Measurements from ENCODE around the gene SPATS1.
"Not testable (repeated sequence)": the region's sequence is repeated elsewhere in the genome, so short reads cannot be mapped to it uniquely, and the experiment has no call there.

The SPATS1 gene

DNA sequence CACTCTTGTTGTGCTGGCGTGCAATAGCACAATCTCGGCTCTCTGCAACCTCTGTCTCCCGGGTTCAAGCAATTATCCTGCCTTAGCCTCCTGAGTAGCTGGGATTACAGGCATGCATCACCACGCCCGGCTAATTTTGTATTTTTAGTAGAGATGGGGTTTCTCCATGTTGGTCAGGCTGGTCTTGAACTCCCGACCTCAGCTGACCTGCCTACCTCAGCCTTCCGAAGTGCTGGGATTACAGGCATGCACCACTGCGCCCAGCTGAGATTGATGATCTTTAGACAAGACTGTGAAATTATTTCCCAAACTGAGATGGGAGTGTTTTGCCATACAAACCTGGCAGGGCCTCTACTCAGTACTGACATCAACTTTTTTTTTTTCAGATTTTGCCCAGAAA lies 27.8 kb upstream of the SPATS1 start:
- not testable (repeated sequence) for H3K9me3 ChIP-seq (ENCODE audit: control insufficient read depth, low read length); H3K4me1 ChIP-seq (ENCODE audit: control insufficient read depth, insufficient read depth, low read length); H3K9ac ChIP-seq (ENCODE audit: low read length); H3K27me3 ChIP-seq (ENCODE audit: control insufficient read depth, insufficient read depth, low read length); H3K36me3 ChIP-seq (ENCODE audit: control insufficient read depth, insufficient read depth, low read length); H3K4me3 ChIP-seq (ENCODE audit: low read length)

DNA sequence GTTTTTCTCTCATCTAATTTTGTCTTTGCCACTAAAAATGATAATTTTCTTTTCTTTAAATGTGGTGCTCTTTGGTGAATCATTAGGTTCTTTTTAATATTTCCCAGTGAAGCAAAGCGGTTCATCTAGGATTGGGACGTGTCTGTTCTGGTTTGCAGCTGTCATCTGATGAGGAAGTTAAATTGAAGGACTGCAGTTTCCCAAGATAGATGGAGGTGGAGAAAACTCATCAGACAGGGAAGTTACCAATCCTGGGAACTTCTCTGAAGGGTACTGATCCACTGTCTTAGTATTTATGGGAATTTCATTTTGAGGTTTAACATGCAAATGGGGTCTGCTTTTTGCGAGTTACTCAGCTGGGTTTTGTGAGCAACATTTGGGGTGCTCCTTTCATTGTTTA lies 26.9 kb upstream of the SPATS1 start:
- H3K4me1 ChIP-seq (ENCODE audit: control insufficient read depth, insufficient read depth, low read length) = peaks cover 6% of the 10 kb centered on the region
- H3K9ac ChIP-seq (ENCODE audit: low read length) = no peak overlapping the region
- H3K36me3 ChIP-seq (ENCODE audit: control insufficient read depth, insufficient read depth, low read length) = no peaks in the 10 kb centered on the region

DNA sequence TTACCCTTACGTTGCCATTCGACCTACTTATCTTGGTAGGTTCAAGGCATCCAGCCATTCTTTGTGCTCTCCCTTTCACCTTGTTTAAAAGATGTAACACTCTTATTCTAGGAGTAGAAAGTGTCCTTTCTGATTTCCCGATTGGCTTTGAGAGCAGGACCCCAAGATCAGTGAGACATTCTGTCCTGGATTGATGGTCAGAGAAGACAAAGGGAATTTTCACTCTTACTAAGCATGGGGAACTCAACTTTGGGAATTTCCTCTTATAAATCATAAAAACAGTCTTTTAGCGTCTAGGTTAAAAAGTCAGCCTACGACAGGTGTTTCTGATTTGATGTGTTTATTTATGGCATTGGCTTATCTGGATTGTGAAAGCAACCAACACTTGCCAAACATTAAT lies 26.5 kb upstream of the SPATS1 start:
- Histone ChIP-seq H3K9ac (ENCODE audit: low read length) (no peak overlapping the region), H3K36me3 (ENCODE audit: control insufficient read depth, insufficient read depth, low read length) (no peaks in the 10 kb centered on the region), H3K4me1 (ENCODE audit: control insufficient read depth, insufficient read depth, low read length) (peaks cover 6% of the 10 kb centered on the region), H3K9me3 (ENCODE audit: control insufficient read depth, low read length) (no peaks in the 10 kb centered on the region), H3K27me3 (ENCODE audit: control insufficient read depth, insufficient read depth, low read length) (no peaks in the 10 kb centered on the region), H3K4me3 (ENCODE audit: low read length) (no peak overlapping the region)

More for the DNA sequence above, 26.9 kb upstream of the SPATS1 start:
- Histone ChIP-seq H3K9me3 (ENCODE audit: control insufficient read depth, low read length) (no peaks in the 10 kb centered on the region), H3K27me3 (ENCODE audit: control insufficient read depth, insufficient read depth, low read length) (no peaks in the 10 kb centered on the region), H3K4me3 (ENCODE audit: low read length) (no peak overlapping the region)

DNA sequence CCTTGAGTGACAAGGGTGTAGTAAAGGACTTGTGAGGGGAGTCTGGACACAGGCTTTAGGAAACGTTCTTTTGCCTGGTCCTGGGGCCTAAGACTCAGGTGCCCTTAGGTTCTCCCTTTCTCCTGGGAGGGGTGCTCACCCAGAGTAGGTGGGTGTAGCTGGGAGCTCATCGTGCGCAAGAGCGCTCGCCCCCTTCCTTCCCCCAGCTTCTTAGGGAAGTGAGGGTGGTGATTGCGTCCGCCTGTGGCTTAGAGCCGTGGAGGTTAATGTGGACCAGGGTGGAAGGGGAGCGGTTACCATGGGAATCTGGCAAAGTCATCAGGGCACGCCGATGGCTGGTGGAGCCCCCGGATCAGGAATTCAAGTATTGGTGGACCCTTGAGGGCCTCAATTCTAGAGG lies 26.0 kb upstream of the SPATS1 start:
- Histone ChIP-seq H3K9me3 (ENCODE audit: control insufficient read depth, low read length) (no peaks in the 10 kb centered on the region), H3K4me1 (ENCODE audit: control insufficient read depth, insufficient read depth, low read length) (peaks cover 6% of the 10 kb centered on the region), H3K27me3 (ENCODE audit: control insufficient read depth, insufficient read depth, low read length) (no peaks in the 10 kb centered on the region), H3K9ac (ENCODE audit: low read length) (no peak overlapping the region), H3K36me3 (ENCODE audit: control insufficient read depth, insufficient read depth, low read length) (no peaks in the 10 kb centered on the region), H3K4me3 (ENCODE audit: low read length) (no peak overlapping the region)

DNA sequence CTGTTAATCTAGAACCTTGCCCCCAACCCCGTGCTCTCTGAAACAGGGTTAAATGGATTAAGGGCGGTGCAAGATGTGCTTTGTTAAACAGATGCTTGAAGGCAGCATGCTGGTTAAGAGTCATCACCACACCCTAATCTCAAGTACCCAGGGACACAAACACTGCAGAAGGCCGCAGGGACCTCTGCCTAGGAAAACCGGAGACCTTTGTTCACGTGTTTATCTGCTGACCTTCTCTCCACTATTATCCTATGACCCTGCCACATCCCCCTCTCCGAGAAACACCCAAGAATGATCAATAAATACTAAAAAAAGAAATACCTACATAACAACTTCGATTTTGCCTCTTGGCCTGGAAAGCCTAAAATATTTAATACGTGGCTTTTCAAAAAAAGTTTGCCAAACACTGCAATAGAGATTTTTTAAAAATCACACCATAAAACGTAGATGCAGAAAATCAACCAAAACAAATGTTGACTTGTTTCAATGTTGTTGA lies 25.3 kb upstream of the SPATS1 start:
- not testable (repeated sequence) for H3K36me3 ChIP-seq (ENCODE audit: control insufficient read depth, insufficient read depth, low read length); H3K4me3 ChIP-seq (ENCODE audit: low read length); H3K9me3 ChIP-seq (ENCODE audit: control insufficient read depth, low read length); H3K27me3 ChIP-seq (ENCODE audit: control insufficient read depth, insufficient read depth, low read length); H3K9ac ChIP-seq (ENCODE audit: low read length); H3K4me1 ChIP-seq (ENCODE audit: control insufficient read depth, insufficient read depth, low read length)

DNA sequence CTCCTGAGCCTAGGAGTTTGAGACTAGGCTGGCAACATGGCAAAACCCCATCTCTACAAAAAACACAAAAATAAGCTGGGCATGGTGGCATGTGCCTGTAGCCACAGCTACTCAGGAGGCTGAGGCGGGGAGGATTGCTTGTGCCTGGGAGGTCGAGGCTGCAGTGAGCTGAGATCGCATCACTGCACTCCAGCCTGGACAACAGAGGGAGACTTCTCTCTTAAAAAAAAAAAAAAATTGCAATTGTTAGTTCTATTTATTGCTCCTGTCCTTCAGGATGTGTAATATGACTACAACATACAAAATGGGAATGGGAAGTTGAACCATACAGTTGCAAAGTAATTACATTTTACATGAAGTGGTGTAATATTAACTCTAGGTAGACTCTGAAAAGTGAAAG lies 21.2 kb upstream of the SPATS1 start:
- Histone ChIP-seq H3K36me3 (ENCODE audit: control insufficient read depth, insufficient read depth, low read length) (no peaks in the 10 kb centered on the region), H3K27me3 (ENCODE audit: control insufficient read depth, insufficient read depth, low read length) (no peaks in the 10 kb centered on the region), H3K4me1 (ENCODE audit: control insufficient read depth, insufficient read depth, low read length) (no peaks in the 10 kb centered on the region), H3K9ac (ENCODE audit: low read length) (no peak overlapping the region), H3K9me3 (ENCODE audit: control insufficient read depth, low read length) (no peaks in the 10 kb centered on the region), H3K4me3 (ENCODE audit: low read length) (no peak overlapping the region)

DNA sequence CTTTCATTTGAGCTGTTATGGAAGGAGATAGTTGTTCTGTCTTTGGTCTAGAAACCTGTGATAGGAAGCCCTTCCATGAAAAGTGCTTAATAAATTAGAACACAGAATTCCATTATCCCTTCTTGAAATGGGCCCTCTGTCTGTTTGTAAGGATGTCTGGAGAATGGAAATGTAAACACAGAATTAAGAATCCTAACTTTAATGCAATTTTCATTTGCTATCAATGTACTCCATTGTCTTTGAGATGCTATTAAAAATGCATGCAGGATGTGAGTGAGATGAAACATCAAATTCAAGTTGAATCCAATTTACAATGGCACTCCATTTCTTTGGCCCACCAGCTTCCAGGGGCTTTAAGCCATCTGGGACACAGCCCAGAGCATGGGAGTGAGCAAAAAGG lies 15.4 kb upstream of the SPATS1 start:
- H3K4me3 ChIP-seq (ENCODE audit: low read length) = no peak overlapping the region
- H3K9ac ChIP-seq (ENCODE audit: low read length) = no peak overlapping the region
- H3K4me1 ChIP-seq (ENCODE audit: control insufficient read depth, insufficient read depth, low read length) = no peaks in the 10 kb centered on the region
- peaks cover 21% of the 10 kb centered on the region for H3K27me3 ChIP-seq (ENCODE audit: control insufficient read depth, insufficient read depth, low read length)
- no peaks in the 10 kb centered on the region for H3K36me3 ChIP-seq (ENCODE audit: control insufficient read depth, insufficient read depth, low read length)
- no peaks in the 10 kb centered on the region for H3K9me3 ChIP-seq (ENCODE audit: control insufficient read depth, low read length)

DNA sequence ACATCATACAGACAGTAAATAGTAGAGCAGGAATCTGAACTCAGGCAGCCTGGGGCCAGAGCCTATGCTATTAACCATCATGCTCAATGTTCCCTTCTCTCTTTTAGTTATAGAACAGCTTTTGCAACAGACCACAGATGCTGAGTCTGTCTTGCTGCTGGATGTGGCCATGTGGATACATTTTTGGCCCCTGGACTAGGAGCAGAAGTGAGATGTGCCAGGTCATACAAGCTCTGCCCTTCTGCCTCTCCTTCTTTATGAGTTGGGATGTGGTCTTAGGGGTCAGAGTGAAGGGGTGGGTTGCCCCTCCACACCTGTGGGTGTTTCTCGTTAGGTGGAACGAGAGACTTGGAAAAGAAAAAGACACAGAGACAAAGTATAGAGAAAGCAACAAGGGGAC lies 14.7 kb upstream of the SPATS1 start:
- no peaks in the 10 kb centered on the region for H3K9me3 ChIP-seq (ENCODE audit: control insufficient read depth, low read length)

DNA sequence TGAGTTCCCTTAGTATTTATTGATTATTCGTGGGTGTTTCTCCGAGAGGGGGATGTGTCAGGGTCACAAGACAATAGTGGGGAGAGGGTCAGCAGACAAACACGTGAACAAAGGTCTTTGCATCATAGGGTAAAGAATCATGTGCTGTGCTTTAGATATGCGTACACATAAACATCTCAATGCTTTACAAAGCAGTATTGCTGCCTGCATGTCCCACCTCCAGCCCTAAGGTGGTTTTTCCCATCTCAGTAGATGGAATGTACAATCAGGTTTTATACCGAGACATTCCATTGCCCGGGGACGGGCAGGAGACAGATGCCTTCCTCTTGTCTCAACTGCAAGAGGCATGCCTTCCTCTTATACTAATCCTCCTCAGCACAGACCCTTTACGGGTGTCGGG lies 14.2 kb upstream of the SPATS1 start:
- not testable (repeated sequence) for H3K9ac ChIP-seq (ENCODE audit: low read length); H3K4me1 ChIP-seq (ENCODE audit: control insufficient read depth, insufficient read depth, low read length); H3K4me3 ChIP-seq (ENCODE audit: low read length); H3K9me3 ChIP-seq (ENCODE audit: control insufficient read depth, low read length); H3K36me3 ChIP-seq (ENCODE audit: control insufficient read depth, insufficient read depth, low read length)
- H3K27me3 ChIP-seq (ENCODE audit: control insufficient read depth, insufficient read depth, low read length) = peaks cover 21% of the 10 kb centered on the region

More for the DNA sequence above, 14.7 kb upstream of the SPATS1 start:
- peaks cover 21% of the 10 kb centered on the region for H3K27me3 ChIP-seq (ENCODE audit: control insufficient read depth, insufficient read depth, low read length)
- H3K36me3 ChIP-seq (ENCODE audit: control insufficient read depth, insufficient read depth, low read length) = no peaks in the 10 kb centered on the region
- H3K4me1 ChIP-seq (ENCODE audit: control insufficient read depth, insufficient read depth, low read length) = no peaks in the 10 kb centered on the region
- H3K4me3 ChIP-seq (ENCODE audit: low read length) = no peak overlapping the region
- no peak overlapping the region for H3K9ac ChIP-seq (ENCODE audit: low read length)

DNA sequence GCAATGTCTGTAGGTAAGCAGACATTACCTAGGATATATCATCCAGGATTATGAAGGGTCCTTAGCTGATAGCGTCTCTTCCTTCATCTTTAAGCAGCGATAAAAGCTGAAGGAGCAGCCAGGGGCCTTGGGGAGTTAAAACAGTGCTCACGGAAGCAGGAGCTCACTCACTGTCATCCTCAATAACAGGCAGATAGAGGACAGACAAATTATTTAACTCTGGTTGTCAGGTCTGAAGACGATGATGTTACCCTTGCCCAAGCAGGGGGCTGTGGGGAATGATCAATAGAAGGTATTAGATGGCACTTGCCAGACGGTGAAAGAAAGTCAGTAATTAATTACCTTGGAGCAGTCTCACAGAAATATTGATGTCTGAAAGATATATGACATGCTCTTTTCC lies 12.6 kb upstream of the SPATS1 start:
- Histone ChIP-seq H3K9ac (ENCODE audit: low read length) (no peak overlapping the region), H3K36me3 (ENCODE audit: control insufficient read depth, insufficient read depth, low read length) (no peaks in the 10 kb centered on the region), H3K27me3 (ENCODE audit: control insufficient read depth, insufficient read depth, low read length) (peaks cover 21% of the 10 kb centered on the region), H3K9me3 (ENCODE audit: control insufficient read depth, low read length) (no peaks in the 10 kb centered on the region), H3K4me1 (ENCODE audit: control insufficient read depth, insufficient read depth, low read length) (no peaks in the 10 kb centered on the region), H3K4me3 (ENCODE audit: low read length) (no peak overlapping the region)

DNA sequence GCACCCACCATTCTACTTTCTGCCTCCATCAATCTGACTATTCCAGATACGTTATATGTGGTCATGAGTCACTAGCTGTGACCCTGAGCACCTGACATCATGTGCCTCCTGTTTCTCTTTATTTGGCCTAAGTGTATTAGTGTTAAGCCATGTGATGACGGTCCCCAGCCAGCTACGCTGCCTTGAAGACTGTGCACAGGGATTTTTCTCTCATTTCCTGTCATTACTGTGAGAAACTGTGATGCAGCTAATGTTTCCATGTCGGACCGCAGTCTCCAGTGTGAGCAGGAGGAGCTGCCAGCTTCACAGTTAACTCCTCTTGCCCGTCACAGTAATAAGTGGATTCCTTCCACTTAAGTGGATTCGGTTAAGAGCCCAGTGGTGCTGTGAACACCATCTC lies 9.9 kb upstream of the SPATS1 start:
- H3K4me1 ChIP-seq (ENCODE audit: control insufficient read depth, insufficient read depth, low read length) = no peaks in the 10 kb centered on the region

DNA sequence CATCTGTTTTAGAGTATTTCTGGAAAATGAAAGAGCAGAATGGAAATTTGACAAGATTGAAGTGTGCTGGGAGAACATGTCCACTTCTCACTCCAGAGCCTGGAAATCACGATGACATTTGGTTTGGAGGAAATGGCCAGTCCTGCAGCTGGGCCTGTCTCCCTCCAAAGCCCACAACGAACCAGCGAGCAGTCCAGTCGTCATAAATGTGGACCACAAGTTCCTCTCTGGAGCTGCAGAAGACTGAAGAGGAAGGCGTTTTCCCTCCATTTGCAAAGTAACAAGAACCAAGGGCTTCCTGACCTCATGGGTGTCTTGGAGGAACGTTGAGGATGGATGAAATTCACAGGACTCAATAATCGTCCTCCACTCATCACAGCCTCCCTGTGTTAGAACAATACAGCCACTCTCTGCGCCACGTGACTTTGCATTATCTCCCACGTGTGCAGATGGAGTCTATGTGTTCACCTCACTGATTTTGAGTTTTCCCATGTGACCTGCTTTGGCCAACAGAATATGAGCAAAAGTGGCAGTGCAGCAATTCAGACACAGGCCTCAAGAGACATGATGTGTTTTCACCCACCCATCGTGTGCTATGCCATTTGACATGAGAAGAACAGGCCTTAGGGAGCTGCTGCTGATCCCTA lies 9.1 kb upstream of the SPATS1 start:
- no peak overlapping the region for H3K4me3 ChIP-seq (ENCODE audit: low read length)
- H3K9ac ChIP-seq (ENCODE audit: low read length) = no peak overlapping the region
- H3K36me3 ChIP-seq (ENCODE audit: control insufficient read depth, insufficient read depth, low read length) = no peaks in the 10 kb centered on the region
- no peaks in the 10 kb centered on the region for H3K9me3 ChIP-seq (ENCODE audit: control insufficient read depth, low read length)
- no peaks in the 10 kb centered on the region for H3K4me1 ChIP-seq (ENCODE audit: control insufficient read depth, insufficient read depth, low read length)
- H3K27me3 ChIP-seq (ENCODE audit: control insufficient read depth, insufficient read depth, low read length) = peaks cover 14% of the 10 kb centered on the region

More for the DNA sequence above, 9.9 kb upstream of the SPATS1 start:
- Histone ChIP-seq H3K36me3 (ENCODE audit: control insufficient read depth, insufficient read depth, low read length) (no peaks in the 10 kb centered on the region), H3K9ac (ENCODE audit: low read length) (no peak overlapping the region), H3K9me3 (ENCODE audit: control insufficient read depth, low read length) (no peaks in the 10 kb centered on the region), H3K27me3 (ENCODE audit: control insufficient read depth, insufficient read depth, low read length) (peaks cover 15% of the 10 kb centered on the region), H3K4me3 (ENCODE audit: low read length) (no peak overlapping the region)

DNA sequence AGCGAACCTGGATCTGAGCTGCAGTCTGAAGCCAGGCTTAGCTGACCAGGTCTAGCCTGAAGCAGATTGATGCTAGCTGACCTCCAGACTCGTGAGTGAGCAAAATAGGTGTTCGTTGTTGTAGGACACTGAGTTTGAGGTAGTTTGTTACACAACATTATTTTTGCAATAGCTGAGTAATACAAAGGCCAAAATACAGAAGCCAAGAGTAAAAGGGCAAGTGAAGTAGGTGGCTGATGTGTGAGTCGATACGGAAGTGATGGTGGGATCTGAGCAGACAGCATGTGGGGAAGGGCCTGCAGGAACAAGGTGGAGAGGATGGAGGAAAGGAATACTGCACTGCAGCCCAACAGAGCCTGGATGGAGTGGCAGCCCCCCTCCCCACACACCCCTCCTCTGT lies 8.5 kb upstream of the SPATS1 start:
- peaks cover 14% of the 10 kb centered on the region for H3K27me3 ChIP-seq (ENCODE audit: control insufficient read depth, insufficient read depth, low read length)
- no peaks in the 10 kb centered on the region for H3K36me3 ChIP-seq (ENCODE audit: control insufficient read depth, insufficient read depth, low read length)
- no peaks in the 10 kb centered on the region for H3K9me3 ChIP-seq (ENCODE audit: control insufficient read depth, low read length)
- no peak overlapping the region for H3K9ac ChIP-seq (ENCODE audit: low read length)
- no peaks in the 10 kb centered on the region for H3K4me1 ChIP-seq (ENCODE audit: control insufficient read depth, insufficient read depth, low read length)
- no peak overlapping the region for H3K4me3 ChIP-seq (ENCODE audit: low read length)
